HepG2 (cell line): ENCODE results near the gene CUL9. TPM values are rescaled to one million over a fixed set of nuclear protein-coding genes. Genes with fewer than 3 reads are reported as not detected.

Experiments
- AKNA ChIP-seq: sonication (generic); formaldehyde crosslinking; IDR thresholded peaks from 2 replicates; pipeline ENCODE4 v1.4.0; 2020; ENCODE audit warnings: missing genetic modification reagents, borderline replicate concordance
- CREM ChIP-seq, 2 experiments: sonication (generic) in 1 of 2; formaldehyde crosslinking in 1 of 2; IDR thresholded peaks; 2 replicates each; pipeline versions ENCODE4 v1.4.0 to v1.6.1; 2016 to 2020; ENCODE audit warnings: antibody characterized with exemption in 1 of 2, mild to moderate bottlenecking in 1 of 2, missing genetic modification reagents in 1 of 2
- E2F5 ChIP-seq: sonication (generic); formaldehyde crosslinking; conservative IDR thresholded peaks from 2 replicates; pipeline ENCODE4 v1.4.0; 2020; ENCODE audit warnings: missing genetic modification reagents
- FOXJ3 ChIP-seq: sonication (generic); formaldehyde crosslinking; IDR thresholded peaks from 2 replicates; pipeline ENCODE4 v1.4.0; 2020; ENCODE audit warnings: missing genetic modification reagents, mild to moderate bottlenecking, borderline replicate concordance
- FOXO4 ChIP-seq: sonication (generic); formaldehyde crosslinking; conservative IDR thresholded peaks from 2 replicates; pipeline ENCODE4 v1.8.1; 2023; ENCODE audit warnings: missing genetic modification reagents
- FUBP1 ChIP-seq: sonication (generic); formaldehyde crosslinking; IDR thresholded peaks from 2 replicates; pipeline ENCODE4 v1.5.1; 2020; ENCODE audit warnings: missing genetic modification reagents, mild to moderate bottlenecking, borderline replicate concordance
- KLF11 ChIP-seq: IDR thresholded peaks from 2 replicates; pipeline ENCODE4 v1.6.1; 2016; ENCODE audit warnings: missing compliant biosample characterization
- MTA3 ChIP-seq: sonication (generic); formaldehyde crosslinking; IDR thresholded peaks from 2 replicates; pipeline ENCODE4 v1.4.0; 2020; ENCODE audit warnings: missing genetic modification reagents
- NFYC ChIP-seq: IDR thresholded peaks from 2 replicates; pipeline ENCODE4 v1.6.1; 2016; ENCODE audit warnings: missing genetic modification reagents, missing compliant biosample characterization
- PLSCR1 ChIP-seq: sonication (generic); formaldehyde crosslinking; IDR thresholded peaks from 2 replicates; pipeline ENCODE4 v1.5.0; 2020; ENCODE audit warnings: missing genetic modification reagents, mild to moderate bottlenecking, borderline replicate concordance
- POLR2AphosphoS2 ChIP-seq: IDR thresholded peaks from 2 replicates; pipeline ENCODE4 v1.6.1; 2011; ENCODE audit warnings: low read depth, low read length, improper control_type of control experiment
- RFXAP ChIP-seq: sonication (generic); formaldehyde crosslinking; IDR thresholded peaks from 2 replicates; pipeline ENCODE4 v1.4.0; 2020; ENCODE audit warnings: missing genetic modification reagents, borderline replicate concordance
- SETDB1 ChIP-seq: sonication (generic); formaldehyde crosslinking; IDR thresholded peaks from 2 replicates; pipeline ENCODE4 v1.5.1; 2020; ENCODE audit warnings: missing genetic modification reagents, mild to moderate bottlenecking, borderline replicate concordance
- ZBTB14 ChIP-seq: sonication (generic); formaldehyde crosslinking; IDR thresholded peaks from 2 replicates; pipeline ENCODE4 v1.4.0; 2020; ENCODE audit warnings: missing genetic modification reagents
- ZFP37 ChIP-seq: sonication (generic); formaldehyde crosslinking; IDR thresholded peaks from 2 replicates; pipeline ENCODE4 v1.4.0; 2020; ENCODE audit warnings: missing genetic modification reagents, borderline replicate concordance
- ZNF530 ChIP-seq: sonication (generic); formaldehyde crosslinking; IDR thresholded peaks from 2 replicates; pipeline ENCODE4 v1.5.0; 2020; ENCODE audit warnings: low read depth, mild to moderate bottlenecking, missing genetic modification reagents
- ZNF543 ChIP-seq: sonication (generic); formaldehyde crosslinking; IDR thresholded peaks from 2 replicates; pipeline ENCODE4 v1.4.0; 2020; ENCODE audit warnings: mild to moderate bottlenecking, missing genetic modification reagents
- ZNF615 ChIP-seq: sonication (generic); formaldehyde crosslinking; IDR thresholded peaks from 2 replicates; pipeline ENCODE4 v1.5.0; 2020; ENCODE audit warnings: mild to moderate bottlenecking, missing genetic modification reagents, borderline replicate concordance
- ZNF749 ChIP-seq: sonication (generic); formaldehyde crosslinking; IDR thresholded peaks from 2 replicates; pipeline ENCODE4 v1.8.0; 2022; ENCODE audit warnings: mild to moderate bottlenecking, missing genetic modification reagents, moderate library complexity, borderline replicate concordance
- polyA plus RNA-seq, 8 experiments: library from polyadenylated mRNA; depleted of rRNA in 3 of 8; stranded (reverse) in 7 of 8; unstranded in 1 of 8; fragments of >200 nt; fragmentation: Illumina TruSeq in 4 of 8; extraction: Trizol in 4 of 8; gene quantifications; 2 replicates each; pipeline versions ENCODE4 v1.2.1 to v1.2.3, GENCODE V29; 2011 to 2016; ENCODE audit warnings: low read depth in 4 of 8, missing spikeins in 1 of 8, mixed read lengths in 1 of 8; ENCODE audit not compliant: insufficient read depth in 1 of 8
- total RNA-seq, 5 experiments: library from RNA; depleted of rRNA; stranded (reverse); fragments of >200 nt; fragmentation: Illumina TruSeq; extraction: Trizol; gene quantifications; 2 replicates each; pipeline ENCODE4 v1.2.3, GENCODE V29; 2016; ENCODE audit warnings: low read depth in 1 of 5

Gene CUL9
- total and polyA plus RNA-seq, 2 of the 13 experiments (the other 11 are each of a cell fraction or from before 2014, with no cell fraction given), result 11.4 to 13.7 TPM

- TF ChIP-seq MTA3 (no peak), FOXJ3 (no peak), E2F5 (CRISPR knock-in tag) (no peak), CREM (IDR thresholded peaks at IDR 0.05) (no peak), CREM (CRISPR knock-in tag; IDR thresholded peaks at IDR 0.05) (no peak), AKNA (CRISPR knock-in tag) (no peak), PLSCR1 (CRISPR knock-in tag) (no peak), NFYC (CRISPR knock-in tag) (no peak), KLF11 (CRISPR knock-in tag) (no peak), ZBTB14 (CRISPR knock-in tag) (no peak), ZNF749 (CRISPR knock-in tag) (no peak), ZNF530 (CRISPR knock-in tag) (no peak), ZFP37 (CRISPR knock-in tag) (no peak), RFXAP (no peak), SETDB1 (CRISPR knock-in tag) (no peak), ZNF615 (CRISPR knock-in tag) (no peak), FUBP1 (no peak), POLR2AphosphoS2 (no peak), FOXO4 (no peak), ZNF543 (CRISPR knock-in tag) (no peak)
Measured at GRCh38 chr6:43265564-43265963, 83.6 kb downstream of the CUL9 start (continued).
